OCI-LY1 (cell line): Measurements from ENCODE around the gene OR51B5.
"Not testable (repeated sequence)": the region's sequence is repeated elsewhere in the genome, so short reads cannot be mapped to it uniquely, and the experiment has no call there.

ENCODE experiments used
- H2AFZ ChIP-seq: fragments of 200-600 bp; sonication (generic), shearing (Covaris generic); 2 replicates; pipeline ENCODE4 v1.6.0; 2014; ENCODE audit warnings: antibody characterized with exemption, mild to moderate bottlenecking, low read length
- H3F3A ChIP-seq: fragments of 200-600 bp; sonication (generic), shearing (Covaris generic); 2 replicates; pipeline ENCODE4 v1.6.0; 2014; ENCODE audit warnings: mild to moderate bottlenecking, antibody characterized with exemption, low read length, moderate library complexity; ENCODE audit not compliant: insufficient read depth
- H3K27ac ChIP-seq: fragments of 200-600 bp; sonication (generic); 2 replicates; pipeline ENCODE4 v1.5.1; 2014; ENCODE audit warnings: low read length, mixed run types, mild to moderate bottlenecking, low read depth; ENCODE audit not compliant: poor library complexity, severe bottlenecking
- H3K27me3 ChIP-seq: fragments of 200-600 bp; sonication (generic); 2 replicates; pipeline ENCODE4 v1.6.0; 2014; ENCODE audit warnings: antibody characterized with exemption, mild to moderate bottlenecking, low read length, moderate library complexity; ENCODE audit not compliant: insufficient read depth
- H3K36me3 ChIP-seq: fragments of 200-600 bp; sonication (generic); 2 replicates; pipeline ENCODE4 v1.6.1; 2014; ENCODE audit warnings: mild to moderate bottlenecking, antibody characterized with exemption, low read length, moderate library complexity, mixed read lengths; ENCODE audit not compliant: insufficient read depth
- H3K4me1 ChIP-seq: fragments of 200-600 bp; sonication (generic); 2 replicates; pipeline ENCODE4 v1.5.1; 2014; ENCODE audit warnings: mild to moderate bottlenecking, low read length, moderate library complexity; ENCODE audit not compliant: insufficient read depth, severe bottlenecking
- H3K4me2 ChIP-seq: fragments of 200-600 bp; sonication (generic), shearing (Covaris generic); 2 replicates; pipeline ENCODE4 v1.6.1; 2014; ENCODE audit warnings: low read length
- H3K4me3 ChIP-seq: fragments of 200-600 bp; sonication (generic); 2 replicates; pipeline ENCODE4 v1.5.1; 2014; ENCODE audit warnings: low read length, low read depth, mild to moderate bottlenecking, mixed read lengths; ENCODE audit not compliant: poor library complexity, severe bottlenecking
- H3K79me2 ChIP-seq: fragments of 200-600 bp; shearing (Covaris generic); 2 replicates; pipeline ENCODE4 v1.6.1; 2016; ENCODE audit warnings: mixed run types, low read length, mixed read lengths; ENCODE audit not compliant: insufficient read depth
- H3K9ac ChIP-seq: fragments of 200-600 bp; sonication (generic), shearing (Covaris generic); 2 replicates; pipeline ENCODE4 v1.6.1; 2014; ENCODE audit warnings: mild to moderate bottlenecking, low read length, mixed read lengths
- H3K9me2 ChIP-seq: fragments of 200-600 bp; sonication (generic), shearing (Covaris generic); 2 replicates; pipeline ENCODE4 v1.6.1; 2014; ENCODE audit warnings: low read depth, mild to moderate bottlenecking, low read length, mixed read lengths
- H3K9me3 ChIP-seq: fragments of 200-600 bp; shearing (Covaris generic); 2 replicates; pipeline ENCODE4 v1.6.1; 2014; ENCODE audit warnings: low read length, mixed read lengths
- H4K20me1 ChIP-seq: fragments of 200-600 bp; sonication (generic), shearing (Covaris generic); 2 replicates; pipeline ENCODE4 v1.6.0; 2016; ENCODE audit warnings: mild to moderate bottlenecking, low read length; ENCODE audit not compliant: insufficient read depth
- EZH2 ChIP-seq: fragments of 200-600 bp; sonication (generic), shearing (Covaris generic); IDR thresholded peaks from 2 replicates; pipeline ENCODE4 v1.8.0; 2017; ENCODE audit warnings: borderline replicate concordance, mixed run types, mild to moderate bottlenecking, antibody characterized with exemption, low read length, moderate library complexity, mixed read lengths
- TF ChIP-seq, protein P1 (sequence below): fragments of 200-600 bp; sonication (generic), shearing (Covaris generic); IDR thresholded peaks from 2 replicates; pipeline ENCODE4 v1.5.1; 2017; ENCODE audit warnings: mild to moderate bottlenecking, antibody characterized with exemption, low read length, moderate library complexity, mixed read lengths

Gene OR51B5

DNA sequence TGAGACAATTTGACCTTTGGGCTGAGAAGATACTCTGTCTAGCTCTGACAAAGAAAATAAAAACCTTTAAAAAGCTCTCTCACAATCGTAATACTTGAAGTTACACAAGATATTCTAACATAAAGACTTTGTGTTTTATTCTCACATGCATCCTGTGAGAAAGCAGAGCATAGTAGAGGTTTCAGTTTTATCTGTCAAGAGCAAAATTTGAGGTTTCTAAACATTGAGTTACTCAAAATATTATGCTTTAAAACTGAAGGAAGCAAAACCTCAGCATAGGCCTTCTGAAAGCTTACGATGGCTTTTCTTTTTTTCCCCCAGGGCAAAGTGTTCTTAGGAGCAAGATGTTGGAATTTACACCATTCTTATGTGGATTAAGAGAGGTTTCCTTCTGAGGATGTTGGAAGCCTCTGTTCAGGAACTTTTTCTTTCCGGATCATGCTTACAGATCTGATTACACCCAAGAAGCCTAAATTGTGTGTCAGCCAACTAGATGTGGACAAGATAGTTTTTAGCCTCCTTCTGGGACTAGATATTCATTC is 25.2 kb upstream of the OR51B5 start:
- no peaks in the 10 kb centered on the region for H3K9me3 ChIP-seq
- no peaks in the 10 kb centered on the region for H4K20me1 ChIP-seq
- no peaks in the 10 kb centered on the region for H3K4me1 ChIP-seq
- H3K27me3 ChIP-seq, result no peaks in the 10 kb centered on the region
- H3K79me2 ChIP-seq, result no peaks in the 10 kb centered on the region
- no peak overlapping the region for H3K4me3 ChIP-seq
- TF ChIP-seq EZH2, result no peak
- TF ChIP-seq, protein P1, sequence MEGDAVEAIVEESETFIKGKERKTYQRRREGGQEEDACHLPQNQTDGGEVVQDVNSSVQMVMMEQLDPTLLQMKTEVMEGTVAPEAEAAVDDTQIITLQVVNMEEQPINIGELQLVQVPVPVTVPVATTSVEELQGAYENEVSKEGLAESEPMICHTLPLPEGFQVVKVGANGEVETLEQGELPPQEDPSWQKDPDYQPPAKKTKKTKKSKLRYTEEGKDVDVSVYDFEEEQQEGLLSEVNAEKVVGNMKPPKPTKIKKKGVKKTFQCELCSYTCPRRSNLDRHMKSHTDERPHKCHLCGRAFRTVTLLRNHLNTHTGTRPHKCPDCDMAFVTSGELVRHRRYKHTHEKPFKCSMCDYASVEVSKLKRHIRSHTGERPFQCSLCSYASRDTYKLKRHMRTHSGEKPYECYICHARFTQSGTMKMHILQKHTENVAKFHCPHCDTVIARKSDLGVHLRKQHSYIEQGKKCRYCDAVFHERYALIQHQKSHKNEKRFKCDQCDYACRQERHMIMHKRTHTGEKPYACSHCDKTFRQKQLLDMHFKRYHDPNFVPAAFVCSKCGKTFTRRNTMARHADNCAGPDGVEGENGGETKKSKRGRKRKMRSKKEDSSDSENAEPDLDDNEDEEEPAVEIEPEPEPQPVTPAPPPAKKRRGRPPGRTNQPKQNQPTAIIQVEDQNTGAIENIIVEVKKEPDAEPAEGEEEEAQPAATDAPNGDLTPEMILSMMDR, result no peak
- no peak overlapping the region for H3K4me2 ChIP-seq
- no peaks in the 10 kb centered on the region for H3F3A ChIP-seq
- no peaks in the 10 kb centered on the region for H3K36me3 ChIP-seq
- no peak overlapping the region for H3K9ac ChIP-seq
- H2AFZ ChIP-seq, result no peak overlapping the region
- H3K27ac ChIP-seq, result no peak overlapping the region
- no peaks in the 10 kb centered on the region for H3K9me2 ChIP-seq

DNA sequence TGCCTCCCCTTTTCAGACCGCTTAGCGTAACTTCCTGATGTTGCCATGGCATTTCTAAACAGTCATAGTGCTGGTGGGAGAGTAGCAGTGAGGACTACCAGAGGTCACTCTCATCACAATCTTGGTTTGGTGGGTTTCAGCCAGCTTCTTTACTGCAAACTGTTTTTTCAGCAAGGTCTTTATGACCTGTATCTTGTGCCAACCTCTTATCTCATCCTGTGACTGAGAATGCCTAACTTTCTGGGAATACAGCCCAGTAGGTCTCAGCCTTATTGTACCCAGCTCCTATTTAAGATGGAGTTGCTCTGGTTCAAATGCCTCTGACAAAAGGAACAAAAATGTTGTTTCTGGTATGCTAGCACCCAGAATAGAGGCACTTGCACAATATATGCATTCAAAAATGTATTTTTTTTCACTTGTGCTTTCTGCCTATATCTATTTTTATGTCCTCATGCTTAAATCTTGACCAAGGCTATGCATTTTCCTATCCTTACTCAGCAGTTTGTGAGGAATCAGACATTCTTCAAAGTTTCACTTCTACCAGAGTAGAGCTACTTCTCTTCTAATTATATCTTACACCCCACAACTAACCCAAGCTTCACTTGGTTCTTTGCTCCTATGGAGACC is 24.2 kb upstream of the OR51B5 start:
- Histone ChIP-seq H3K4me3 (no peak overlapping the region), H3K4me2 (no peak overlapping the region), H3K9ac (no peak overlapping the region), H3K4me1 (no peaks in the 10 kb centered on the region), H3K79me2 (no peaks in the 10 kb centered on the region), H3K36me3 (no peaks in the 10 kb centered on the region), H4K20me1 (no peaks in the 10 kb centered on the region), H3K9me2 (no peaks in the 10 kb centered on the region), H2AFZ (no peak overlapping the region), H3K27ac (no peak overlapping the region), H3K9me3 (no peaks in the 10 kb centered on the region), H3K27me3 (no peaks in the 10 kb centered on the region), H3F3A (no peaks in the 10 kb centered on the region)
- TF ChIP-seq EZH2, result no peak
- TF ChIP-seq, protein P1, result no peak

- H2AFZ ChIP-seq, result no peak overlapping the region
- H3K4me1 ChIP-seq, result no peaks in the 10 kb centered on the region
- no peaks in the 10 kb centered on the region for H3F3A ChIP-seq
- no peaks in the 10 kb centered on the region for H3K9me3 ChIP-seq
- no peaks in the 10 kb centered on the region for H3K79me2 ChIP-seq
- H3K4me3 ChIP-seq, result no peak overlapping the region
- H3K4me2 ChIP-seq, result no peak overlapping the region
- no peak overlapping the region for H3K27ac ChIP-seq
- H3K9me2 ChIP-seq, result no peaks in the 10 kb centered on the region
- TF ChIP-seq, protein P1, result no peak
- TF ChIP-seq EZH2, result no peak
- no peaks in the 10 kb centered on the region for H4K20me1 ChIP-seq
- no peaks in the 10 kb centered on the region for H3K36me3 ChIP-seq
- H3K9ac ChIP-seq, result no peak overlapping the region
- H3K27me3 ChIP-seq, result no peaks in the 10 kb centered on the region
These were observed 23.5 kb upstream of the OR51B5 start for GRCh38 chr11:5366856-5367255.

GRCh38 chr11:5366365-5366764 is 23.0 kb upstream of the OR51B5 start:
- H3K9ac ChIP-seq, H3K36me3 ChIP-seq, H3K4me1 ChIP-seq, H3K79me2 ChIP-seq, H3K27me3 ChIP-seq, H3K9me3 ChIP-seq, H3K4me2 ChIP-seq, H2AFZ ChIP-seq, H3K4me3 ChIP-seq, H3K9me2 ChIP-seq, H3F3A ChIP-seq, H4K20me1 ChIP-seq, H3K27ac ChIP-seq: not testable (repeated sequence)
